Erythroblast (primary cell): ENCODE results near the gene ZNF200.
A peak's percentile ranks its signal among the peaks of the same experiment; 100 is the strongest.
"Not testable (repeated sequence)": the region's sequence is repeated elsewhere in the genome, so short reads cannot be mapped to it uniquely, and the experiment has no call there.

Experiments
- DNase-seq, 2 experiments: peaks; one replicate each; lab custom pipeline; 2025; lab: John Stamatoyannopoulos, UW
- GATA1 ChIP-seq: IDR thresholded peaks from 2 replicates; pipeline ENCODE4 v1.6.1; 2011; ENCODE audit warnings: low read depth, mild to moderate bottlenecking, control low read depth, low read length, moderate library complexity
- POLR2A ChIP-seq: IDR thresholded peaks from 2 replicates; pipeline ENCODE4 v1.6.1; 2011; ENCODE audit warnings: mild to moderate bottlenecking, low read length

The ZNF200 gene

DNA sequence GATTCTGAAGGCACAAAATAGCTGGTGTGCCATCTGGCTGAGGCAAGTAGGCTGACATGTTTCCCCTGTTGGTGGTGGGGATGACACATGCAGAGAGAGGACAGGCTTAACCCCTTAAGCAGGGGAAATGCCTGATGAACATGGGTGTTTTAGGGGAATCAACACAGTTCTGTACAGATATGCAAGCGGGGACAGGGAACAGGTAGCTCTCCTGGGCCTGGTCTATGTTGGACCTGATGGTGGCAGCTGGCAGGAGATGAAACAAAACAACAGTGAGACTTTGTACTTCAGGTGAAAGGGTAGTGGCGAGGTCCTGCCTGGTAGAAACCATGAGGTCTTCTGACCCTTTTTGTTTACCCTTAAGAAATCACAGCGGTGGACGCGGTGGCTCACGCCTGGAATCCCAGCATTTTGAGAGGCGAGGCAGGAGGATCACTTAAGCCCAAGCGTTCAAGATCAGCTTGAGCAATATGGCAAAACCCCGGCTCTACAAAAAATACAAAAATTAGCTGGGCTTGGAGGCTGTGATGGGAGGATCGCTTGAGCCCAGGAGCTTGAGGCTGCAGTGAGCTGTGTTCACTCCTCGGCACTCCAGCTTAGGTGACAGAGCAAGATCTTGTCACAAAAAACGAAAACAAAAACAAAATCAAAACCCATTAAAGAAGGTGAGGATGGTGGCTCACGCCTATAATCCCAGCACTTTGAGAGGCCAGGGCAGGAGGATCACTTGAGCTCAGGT is 36.5 kb downstream of the ZNF200 start:
- TF ChIP-seq GATA1, result no peak
- TF ChIP-seq POLR2A, result no peak

DNA sequence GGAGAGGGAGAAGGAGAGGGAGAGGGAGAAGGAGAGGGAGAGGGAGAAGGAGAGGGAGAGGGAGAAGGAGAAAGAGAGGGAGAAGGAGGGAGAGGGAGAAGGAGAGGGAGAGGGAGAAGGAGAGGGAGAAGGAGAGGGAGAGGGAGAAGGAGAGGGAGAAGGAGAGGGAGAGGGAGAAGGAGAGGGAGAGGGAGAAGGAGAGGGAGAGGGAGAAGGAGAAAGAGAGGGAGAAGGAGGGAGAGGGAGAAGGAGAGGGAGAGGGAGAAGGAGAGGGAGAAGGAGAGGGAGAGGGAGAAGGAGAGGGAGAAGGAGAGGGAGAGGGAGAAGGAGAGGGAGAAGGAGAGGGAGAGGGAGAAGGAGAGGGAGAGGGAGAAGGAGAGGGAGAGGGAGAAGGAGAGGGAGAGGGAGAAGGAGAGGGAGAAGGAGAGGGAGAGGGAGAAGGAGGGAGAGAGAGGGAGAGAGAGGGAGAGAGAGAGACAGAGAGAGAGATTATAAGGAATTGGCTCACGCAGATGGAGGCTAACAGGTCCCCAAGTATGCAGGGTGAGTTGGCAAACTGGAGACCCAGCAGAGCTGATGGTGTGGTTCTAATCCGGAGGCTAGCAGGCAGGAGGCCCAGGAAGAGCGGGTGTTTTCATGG is 37.1 kb downstream of the ZNF200 start:
- DNase-seq, result not testable (repeated sequence)

More for the DNA sequence above, 36.5 kb downstream of the ZNF200 start:
- no peak for DNase-seq

DNA sequence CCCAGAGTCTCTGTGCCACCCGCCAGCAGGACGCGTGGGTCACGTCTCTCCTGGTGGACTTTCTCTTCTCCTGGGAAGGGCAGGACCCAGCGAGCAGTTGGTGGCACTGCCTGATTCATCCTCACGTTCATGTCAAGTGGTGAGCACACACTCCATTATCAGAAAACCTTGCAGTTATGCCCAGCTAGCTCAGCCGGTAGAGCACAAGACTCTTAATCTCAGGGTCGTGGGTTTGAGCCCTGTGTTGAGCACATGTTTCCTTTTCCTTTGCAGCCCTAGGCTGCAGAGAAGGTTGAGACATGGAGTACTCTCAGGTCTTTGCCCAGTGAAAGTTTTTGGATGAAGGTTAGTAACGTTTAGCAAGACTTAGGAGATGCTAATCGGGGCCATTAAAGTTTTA is 39.0 kb downstream of the ZNF200 start:
- no peak for DNase-seq
- no peak for TF ChIP-seq GATA1
- TF ChIP-seq POLR2A, result no peak

DNA sequence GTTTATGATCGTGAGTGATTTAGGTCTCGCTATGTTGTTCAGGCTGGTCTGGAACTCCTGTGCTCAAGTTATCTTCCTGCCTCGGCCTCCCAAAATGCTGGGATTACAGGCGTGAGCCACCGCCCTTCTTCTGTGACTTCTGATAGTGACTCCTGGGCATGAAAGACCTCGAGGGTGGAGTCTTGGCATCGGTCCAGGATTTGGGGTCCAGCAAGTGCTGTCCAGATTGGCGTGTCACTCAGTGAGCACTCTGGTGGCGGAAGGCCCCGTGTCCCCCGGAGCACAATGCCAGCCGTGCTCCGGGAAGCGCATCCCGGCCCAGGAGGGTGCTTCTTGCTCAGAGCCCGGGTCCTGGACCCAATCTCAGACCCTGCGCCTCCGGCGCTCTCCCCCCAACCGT is 40.2 kb downstream of the ZNF200 start:
- no peak for TF ChIP-seq GATA1
- TF ChIP-seq POLR2A, result no peak
- DNase-seq, result peak in 1 of 2 experiments; percentile 31

DNA sequence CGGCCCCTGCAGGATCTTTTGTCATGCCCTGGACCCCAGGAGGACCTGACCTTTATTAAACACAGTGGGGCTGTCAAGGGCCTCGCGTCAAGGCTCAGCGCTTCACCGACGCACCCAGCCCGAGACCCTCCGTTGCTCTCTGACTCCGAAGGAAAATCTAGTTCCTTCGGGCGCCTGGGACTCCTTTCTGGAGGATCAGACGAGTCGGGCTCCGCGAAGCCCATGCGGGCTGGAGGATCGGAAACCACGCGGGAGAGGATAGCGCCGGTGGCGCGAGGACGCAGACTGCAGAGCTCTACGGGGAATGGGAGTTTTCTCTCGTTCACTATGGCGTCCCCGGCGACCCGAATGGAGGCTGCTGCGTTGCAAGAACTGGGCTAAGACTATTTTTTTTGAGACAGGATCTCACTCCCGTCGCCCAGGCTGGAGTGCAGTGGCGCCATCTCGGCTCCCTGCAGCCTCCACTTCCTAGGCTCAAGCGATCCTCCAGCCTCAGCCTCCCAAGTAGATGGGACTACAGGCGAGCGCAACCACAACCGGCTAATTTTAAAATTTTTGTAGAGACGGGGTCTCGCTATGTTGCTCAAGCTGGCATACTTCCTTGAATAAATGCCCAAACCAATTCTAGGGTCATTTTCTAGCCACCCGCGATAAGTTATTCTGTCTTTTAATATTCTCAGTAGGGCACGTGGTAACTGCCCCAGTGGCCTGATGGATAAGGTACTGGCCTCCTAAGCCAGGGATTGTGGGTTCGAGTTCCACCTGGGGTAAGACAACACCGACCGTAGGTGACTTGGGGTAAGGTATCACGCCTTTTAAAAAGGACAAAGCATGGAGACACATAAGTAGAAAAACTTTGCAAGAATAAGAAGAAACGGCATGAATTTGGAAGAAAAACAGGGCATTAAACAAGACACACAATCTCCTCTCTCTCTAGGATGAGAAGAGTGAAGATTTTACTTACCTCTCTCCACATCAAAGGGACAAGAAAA is 41.4 kb downstream of the ZNF200 start:
- no peak for TF ChIP-seq GATA1
- no peak for TF ChIP-seq POLR2A
- DNase-seq, result no peak

DNA sequence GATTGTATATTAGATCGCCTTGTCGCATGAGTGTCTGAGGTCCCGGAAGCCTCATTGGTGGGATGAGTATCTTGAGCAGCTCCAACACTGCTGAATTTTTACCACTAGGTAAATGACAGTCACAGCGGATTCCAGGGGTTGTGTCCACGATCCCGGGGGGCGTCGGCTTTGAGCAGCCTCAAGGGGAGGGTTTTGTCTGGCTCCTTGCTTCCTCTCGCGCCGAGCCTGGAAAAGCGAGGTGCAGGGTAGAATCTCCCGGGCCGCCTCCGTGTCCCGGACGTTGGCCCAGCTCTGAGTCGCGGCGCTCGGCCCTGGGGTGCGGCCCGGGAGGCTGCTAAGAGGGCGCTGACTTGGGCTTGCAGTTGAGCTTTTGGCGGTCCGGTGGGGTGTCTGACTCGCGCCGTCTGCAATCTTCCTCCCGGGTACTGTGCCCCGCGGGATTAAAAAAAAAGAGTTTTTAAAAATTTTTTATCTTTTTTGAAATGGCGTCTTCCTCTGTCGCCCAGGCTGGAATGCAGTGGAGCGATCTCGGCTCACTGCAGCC is 42.4 kb downstream of the ZNF200 start:
- no peak for TF ChIP-seq POLR2A
- no peak for TF ChIP-seq GATA1
- no peak for DNase-seq

DNA sequence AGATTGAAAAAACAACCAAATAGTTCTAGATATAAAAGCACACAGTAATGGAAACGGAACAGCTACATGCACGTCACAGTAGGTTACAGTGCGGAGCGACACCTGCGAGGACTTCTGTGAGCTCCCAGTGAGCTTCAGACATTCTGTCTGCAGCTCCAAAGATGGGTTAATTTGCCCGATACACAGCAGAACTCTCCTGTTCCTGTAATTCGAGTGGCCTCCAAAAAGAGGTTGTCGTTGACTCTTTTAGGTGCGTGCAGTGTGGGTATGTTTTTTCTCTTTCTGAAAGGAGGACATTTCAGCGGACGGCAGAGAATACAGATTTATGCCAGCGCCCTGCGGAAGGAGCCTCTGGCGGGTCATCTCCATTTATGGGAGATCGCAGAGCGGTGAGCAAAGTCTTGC is 44.0 kb downstream of the ZNF200 start:
- DNase-seq, result peak in 1 of 2 experiments; percentile 53
- no peak for TF ChIP-seq POLR2A
- TF ChIP-seq GATA1, result no peak

DNA sequence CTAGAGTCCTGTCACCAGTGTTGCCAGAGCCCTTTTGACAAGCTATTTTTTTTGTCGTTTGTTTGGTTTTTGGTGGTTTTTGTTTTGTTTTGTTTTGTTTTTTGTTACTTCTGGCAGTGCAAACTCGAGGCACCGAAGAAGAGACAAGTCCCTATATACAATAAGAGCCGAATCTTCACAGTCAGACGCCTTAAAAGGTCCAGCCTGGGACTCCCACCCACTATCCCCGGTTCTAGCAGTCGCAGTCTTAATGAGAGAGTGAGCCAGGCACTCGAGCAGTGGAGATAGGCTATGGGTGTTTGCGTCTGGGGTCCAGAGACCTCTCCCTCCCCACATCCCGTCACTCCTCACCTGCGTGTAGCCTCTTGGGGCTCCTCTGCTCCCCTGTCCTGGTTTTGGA is 45.1 kb downstream of the ZNF200 start:
- peak in 1 of 2 experiments; percentile 44 for DNase-seq
- TF ChIP-seq POLR2A (no peak), GATA1 (no peak)

DNA sequence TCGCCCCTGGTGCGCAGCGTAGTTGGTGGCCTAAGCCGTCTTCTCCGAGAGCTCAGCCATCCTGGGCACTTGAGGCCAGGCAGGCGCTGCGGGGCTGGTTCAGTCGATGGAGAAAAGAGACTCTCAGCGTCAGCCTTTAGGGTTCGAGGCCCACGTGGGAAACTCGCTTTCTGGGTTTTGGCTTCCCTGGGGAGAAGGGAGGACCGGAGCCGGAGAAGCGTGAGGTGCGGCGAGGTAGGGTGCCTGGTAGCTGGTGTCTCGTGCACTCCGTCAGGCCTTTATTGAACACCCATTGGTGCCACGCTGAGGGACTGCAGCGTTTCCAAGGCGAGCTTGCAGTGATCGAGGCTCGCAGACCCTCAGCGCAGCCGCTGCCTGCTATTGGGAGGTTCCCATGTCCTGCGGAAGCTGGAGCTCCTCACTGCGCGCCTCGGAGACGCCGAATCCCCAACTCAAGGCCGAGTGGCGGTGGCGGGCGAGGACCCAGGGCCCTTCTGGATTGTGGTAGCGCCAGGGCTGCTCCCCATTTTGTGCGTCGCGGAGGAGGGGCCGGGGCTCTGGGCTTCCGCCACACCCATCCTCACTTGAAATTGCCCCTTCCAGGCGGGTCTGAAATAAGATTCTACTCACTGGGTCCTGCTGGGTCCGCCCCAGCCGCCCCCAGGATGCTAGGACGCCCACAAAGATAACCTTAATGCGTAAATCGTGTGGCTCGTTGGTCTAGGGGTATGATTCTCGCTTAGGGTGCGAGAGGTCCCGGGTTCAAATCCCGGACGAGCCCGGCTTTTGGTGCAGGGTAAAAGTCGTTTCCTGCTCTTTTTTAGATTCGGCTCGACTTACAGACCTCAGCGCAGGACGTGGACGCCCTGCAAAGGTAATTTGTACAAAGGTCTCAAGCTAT is 45.8 kb downstream of the ZNF200 start:
- peak; percentile 74 to 78 for DNase-seq
- TF ChIP-seq POLR2A (no peak), GATA1 (no peak)

DNA sequence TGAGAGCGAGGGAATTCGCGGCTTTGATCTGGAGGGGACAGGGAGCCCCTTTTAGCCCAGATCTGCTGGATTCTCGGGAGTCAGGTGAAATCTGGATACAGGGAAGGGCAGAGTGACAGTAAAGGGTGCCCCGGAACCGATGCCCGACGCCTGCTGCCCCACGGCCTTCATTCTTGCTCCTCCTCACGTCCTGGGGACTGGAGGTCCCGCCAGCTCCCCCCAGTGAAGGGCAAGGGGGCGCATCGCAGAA is 46.4 kb downstream of the ZNF200 start:
- no peak for DNase-seq
- TF ChIP-seq GATA1 (no peak), POLR2A (no peak)

DNA sequence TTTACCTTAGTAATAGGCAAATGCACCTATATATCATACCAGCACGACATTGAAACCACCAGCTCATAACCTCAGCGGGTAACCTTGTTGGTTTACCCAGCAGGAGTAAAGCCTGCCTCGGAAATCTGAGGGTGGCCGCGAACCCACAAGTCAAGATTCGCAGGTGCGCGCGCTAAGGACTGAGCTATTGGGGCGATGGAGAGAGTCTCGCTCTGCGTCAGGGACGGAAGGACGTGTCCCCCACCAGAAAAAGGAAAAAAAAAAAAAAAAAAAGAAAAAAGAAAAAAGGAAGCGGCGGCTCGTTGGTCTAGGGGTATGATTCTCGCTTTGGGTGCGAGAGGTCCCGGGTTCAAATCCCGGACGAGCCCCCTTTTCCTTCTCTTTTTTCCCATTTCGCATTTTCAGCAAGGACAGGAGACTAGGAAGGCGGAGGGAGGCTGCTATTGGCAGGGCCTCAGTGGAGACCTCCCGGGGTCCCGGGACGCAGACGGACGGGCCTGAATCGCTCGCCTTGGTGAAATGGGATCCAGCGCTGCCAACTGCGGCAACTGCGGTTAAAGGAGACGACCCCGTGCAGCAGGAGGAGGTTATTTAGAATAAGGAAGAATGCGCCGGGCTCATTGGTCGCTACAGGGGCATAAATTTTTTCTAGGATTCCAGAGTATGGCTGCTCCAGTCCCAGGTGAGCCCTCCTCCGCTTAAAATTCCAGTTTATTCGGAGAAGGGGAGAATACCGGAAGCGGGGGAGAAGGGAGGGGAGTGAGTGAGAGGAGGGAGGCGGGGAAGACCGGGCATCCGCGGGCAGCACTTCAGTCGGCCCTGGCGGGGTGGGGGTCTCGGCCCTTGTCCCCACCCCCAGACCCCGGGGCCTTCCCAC is 46.9 kb downstream of the ZNF200 start, which contains the start of gene OR1F1:
Gene OR1F1, plus strand, starts transcription at position 407 of the 877 bp plus-strand sequence.
- TF ChIP-seq POLR2A (no peak), GATA1 (no peak)
- DNase-seq, result peak; percentile 64 to 72
